Fibroblast of gingiva (primary cell): ENCODE results near the gene NRDE2.
"Not testable (repeated sequence)": the region's sequence is repeated elsewhere in the genome, so short reads cannot be mapped to it uniquely, and the experiment has no call there.

Source experiments
- DNase-seq: peaks from one replicate; pipeline ENCODE4 v3.0.0-alpha.2; 2011; ENCODE audit warnings: low read depth

The NRDE2 gene

GRCh38 chr14:90266441-90267154, 65.1 kb downstream of the NRDE2 start:
- no peak for DNase-seq

GRCh38 chr14:90263748-90264449, 67.8 kb downstream of the NRDE2 start:
- DNase-seq, result no peak

GRCh38 chr14:90256354-90257131, 75.2 kb downstream of the NRDE2 start, which contains the start of gene PSMC1:
Gene PSMC1, plus strand, starts transcription at chr14:90256553. Its CDS starts 45 bp downstream, at chr14:90256598.
- DNase-seq, result peak; percentile 96

DNA sequence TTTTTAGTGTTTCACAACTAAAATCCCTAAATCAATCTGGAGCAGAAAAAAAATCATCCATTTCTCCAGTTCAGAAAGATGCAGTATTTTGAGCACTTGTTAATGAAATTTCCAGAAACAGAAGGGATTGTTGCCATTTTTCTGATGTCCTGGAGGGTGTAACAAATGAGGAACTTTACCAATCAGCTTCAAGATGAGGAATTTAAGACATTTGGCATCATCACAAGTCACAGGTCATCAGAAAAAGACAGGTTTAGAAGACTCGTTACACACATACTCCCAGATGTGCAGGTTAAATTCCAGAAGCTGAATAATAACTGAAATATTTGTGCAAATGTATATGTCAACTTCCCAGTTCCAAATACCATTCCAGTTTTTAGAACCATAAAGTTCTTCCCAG, 75.9 kb downstream of the NRDE2 start:
- no peak for DNase-seq

DNA sequence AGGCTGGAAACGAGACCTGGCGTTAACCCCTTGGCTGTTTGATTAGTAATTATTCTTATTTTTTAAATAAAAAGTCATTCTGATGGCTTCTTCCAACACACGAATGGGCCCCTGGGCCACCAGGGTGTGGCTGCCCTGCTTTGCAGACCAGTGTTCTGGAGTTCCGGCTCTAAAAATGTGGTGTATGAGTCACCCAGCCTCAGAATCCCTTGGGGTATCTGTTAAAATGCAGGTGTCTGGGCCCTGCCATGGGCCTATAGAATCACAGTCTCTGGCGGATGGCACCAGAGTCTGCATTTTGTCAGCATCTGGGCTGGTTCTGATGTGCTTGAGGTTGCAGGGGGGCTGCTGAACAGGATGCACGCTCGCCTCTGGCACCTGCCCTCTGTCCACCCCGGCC, 77.9 kb downstream of the NRDE2 start:
- no peak for DNase-seq

DNA sequence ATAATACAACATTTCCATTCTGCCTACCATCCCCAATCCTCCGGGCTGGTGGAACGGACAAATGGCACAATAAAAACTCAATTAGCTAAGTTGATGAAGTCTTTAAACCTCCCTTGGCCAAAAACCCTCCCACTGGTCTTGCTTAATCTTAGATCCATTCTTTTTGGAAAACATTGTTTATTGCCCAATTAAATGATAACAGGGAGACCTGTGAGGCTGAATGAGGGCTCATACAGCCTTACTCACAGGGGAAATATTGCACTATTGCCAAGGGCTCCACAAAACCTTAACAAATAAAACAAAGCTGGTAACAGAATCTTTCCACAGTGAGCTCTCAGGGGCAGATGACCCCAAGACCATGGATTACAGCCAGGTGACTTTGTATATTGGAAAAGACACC, 83.1 kb downstream of the NRDE2 start:
- DNase-seq, result no peak

DNA sequence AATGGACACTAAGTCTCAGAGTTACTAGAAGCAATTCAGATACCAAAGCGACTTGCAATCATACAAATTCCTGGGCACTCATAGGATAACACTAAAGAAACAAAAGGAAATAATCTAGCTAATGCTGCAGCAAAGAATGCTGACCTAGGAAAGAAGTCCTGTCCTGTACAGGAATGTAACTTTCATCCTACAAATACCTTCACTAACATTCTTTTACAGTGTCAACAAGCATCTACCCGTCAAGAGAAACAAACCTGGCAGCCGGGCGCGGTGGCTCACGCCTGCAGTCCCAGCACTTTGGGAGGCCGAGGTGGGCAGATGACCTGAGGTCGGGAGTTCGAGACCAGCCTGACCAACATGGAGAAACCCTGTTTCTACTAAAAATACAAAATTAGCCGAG, 84.3 kb downstream of the NRDE2 start:
- not testable (repeated sequence) for DNase-seq

GRCh38 chr14:90246936-90247335, 84.8 kb downstream of the NRDE2 start:
- DNase-seq, result no peak

GRCh38 chr14:90242444-90242843, 89.3 kb downstream of the NRDE2 start:
- DNase-seq, result no peak

GRCh38 chr14:90239139-90239538, 92.6 kb downstream of the NRDE2 start:
- DNase-seq, result no peak

DNA sequence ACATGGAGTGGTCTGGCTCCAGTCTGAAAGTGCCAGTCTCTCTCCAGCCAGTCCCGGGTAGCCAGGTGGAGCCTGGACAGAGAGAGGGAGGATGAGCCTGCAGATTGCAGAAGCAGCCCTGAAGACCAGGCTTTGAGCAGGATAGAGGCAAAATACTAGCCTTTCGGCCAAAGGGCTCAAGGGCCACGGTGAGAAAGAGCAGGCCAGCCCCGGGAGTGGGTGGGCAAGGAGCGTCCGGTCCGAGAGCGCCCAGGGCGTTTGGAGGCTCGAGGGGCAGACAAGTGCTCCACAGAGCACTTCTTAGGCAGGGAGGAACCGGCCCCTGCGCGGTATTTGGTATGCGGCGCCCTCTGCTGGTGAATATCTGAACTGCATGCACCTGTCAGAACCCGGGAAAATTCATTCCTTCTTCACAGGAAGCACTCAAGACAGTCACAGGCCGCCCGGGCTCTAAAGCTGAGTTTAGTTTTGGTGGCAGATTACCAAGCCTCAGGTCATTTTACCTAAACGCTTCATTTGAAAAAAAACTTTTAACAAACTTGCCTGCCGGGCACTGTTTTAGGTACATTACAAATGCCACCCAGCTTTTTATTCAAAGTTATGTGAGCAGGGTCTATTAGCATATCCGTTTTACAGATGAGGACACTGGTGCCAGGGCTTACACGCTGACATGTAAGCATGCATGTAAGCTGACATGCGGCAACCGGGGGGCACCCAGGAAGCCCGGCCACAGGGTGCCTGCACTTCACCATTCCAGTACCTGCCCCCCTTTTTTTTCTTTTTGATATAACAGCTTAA, 96.4 kb downstream of the NRDE2 start:
- DNase-seq, result peak; percentile 14

DNA sequence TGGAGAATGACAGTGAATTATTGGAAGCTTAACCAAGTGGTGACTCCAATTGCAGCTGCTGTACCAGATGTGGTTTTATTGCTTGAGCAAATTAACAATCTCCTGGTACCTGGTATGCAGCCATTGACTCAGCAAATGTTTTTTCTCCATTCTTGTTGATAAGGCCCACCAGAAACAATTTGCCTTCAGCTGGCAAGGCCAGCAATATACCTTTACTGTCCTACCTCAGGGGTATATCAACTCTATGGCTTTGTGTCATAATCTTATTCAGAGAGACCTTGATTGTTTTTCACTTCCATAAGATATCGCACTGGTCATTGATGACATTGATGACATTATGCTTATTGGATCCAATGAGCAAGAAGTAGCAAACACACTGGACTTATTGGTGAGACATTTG, 101.8 kb downstream of the NRDE2 start:
- not testable (repeated sequence) for DNase-seq

DNA sequence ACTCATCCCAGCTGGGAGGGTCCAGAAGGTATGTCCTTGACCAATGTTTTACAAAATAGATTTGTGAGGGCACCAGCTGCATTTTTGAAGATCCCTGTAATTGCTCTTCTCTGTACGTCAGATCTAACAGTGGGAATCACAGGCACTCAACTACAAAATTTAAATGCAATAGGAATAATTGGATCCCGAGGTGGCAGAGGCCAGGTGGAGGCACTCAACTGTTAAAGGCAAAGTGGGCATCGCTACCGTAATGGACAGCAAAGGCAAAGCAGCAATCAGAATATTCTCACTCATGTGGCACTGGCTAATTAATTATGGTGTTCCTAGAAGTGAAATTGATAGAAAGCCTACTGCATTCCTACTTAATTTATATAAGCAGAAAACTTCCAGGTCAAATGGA, 103.3 kb downstream of the NRDE2 start:
- DNase-seq, result no peak
